ENCODE measurements around the gene SLC39A5. TPM values are rescaled to one million over a fixed set of nuclear protein-coding genes. Genes with fewer than 3 reads are reported as not detected.

Gene SLC39A5
- total RNA-seq, 4 donors from 2014 or later = not detected

- intact Hi-C loops (cut with DNase I) = no loop called here
- DNase-seq (ENCODE audit: extremely low spot score) = no peak
- 86% methylated on average over 6 of the region's 6 CpGs for WGBS
- Histone ChIP-seq H3K27me3 (no peaks in the 10 kb centered on the region), H3K36me3 (peaks cover 66 to 91% (median 90%) of the 10 kb centered on the region in 4 donors), H3K9me3 (no peaks in the 10 kb centered on the region), H3K27ac (replicated peaks in 1 of 4) (no peak overlapping the region), H3K4me3 (no peak overlapping the region), H3K4me1 (peaks cover 0 to 6% (median 3%) of the 10 kb centered on the region in 4 donors)
- TF ChIP-seq POLR2A (IDR thresholded peaks at IDR 0.05; ENCODE audit: low read depth) = no peak
- no peak for TF ChIP-seq POLR2AphosphoS5 (IDR thresholded peaks at IDR 0.05)
- TF ChIP-seq, protein P1, sequence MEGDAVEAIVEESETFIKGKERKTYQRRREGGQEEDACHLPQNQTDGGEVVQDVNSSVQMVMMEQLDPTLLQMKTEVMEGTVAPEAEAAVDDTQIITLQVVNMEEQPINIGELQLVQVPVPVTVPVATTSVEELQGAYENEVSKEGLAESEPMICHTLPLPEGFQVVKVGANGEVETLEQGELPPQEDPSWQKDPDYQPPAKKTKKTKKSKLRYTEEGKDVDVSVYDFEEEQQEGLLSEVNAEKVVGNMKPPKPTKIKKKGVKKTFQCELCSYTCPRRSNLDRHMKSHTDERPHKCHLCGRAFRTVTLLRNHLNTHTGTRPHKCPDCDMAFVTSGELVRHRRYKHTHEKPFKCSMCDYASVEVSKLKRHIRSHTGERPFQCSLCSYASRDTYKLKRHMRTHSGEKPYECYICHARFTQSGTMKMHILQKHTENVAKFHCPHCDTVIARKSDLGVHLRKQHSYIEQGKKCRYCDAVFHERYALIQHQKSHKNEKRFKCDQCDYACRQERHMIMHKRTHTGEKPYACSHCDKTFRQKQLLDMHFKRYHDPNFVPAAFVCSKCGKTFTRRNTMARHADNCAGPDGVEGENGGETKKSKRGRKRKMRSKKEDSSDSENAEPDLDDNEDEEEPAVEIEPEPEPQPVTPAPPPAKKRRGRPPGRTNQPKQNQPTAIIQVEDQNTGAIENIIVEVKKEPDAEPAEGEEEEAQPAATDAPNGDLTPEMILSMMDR (IDR thresholded peaks at IDR 0.05) = no peak
- no peak for TF ChIP-seq EP300 (IDR thresholded peaks at IDR 0.05)
Measured at GRCh38 chr12:56208006-56208405, 21.8 kb upstream of the SLC39A5 start.

DNA sequence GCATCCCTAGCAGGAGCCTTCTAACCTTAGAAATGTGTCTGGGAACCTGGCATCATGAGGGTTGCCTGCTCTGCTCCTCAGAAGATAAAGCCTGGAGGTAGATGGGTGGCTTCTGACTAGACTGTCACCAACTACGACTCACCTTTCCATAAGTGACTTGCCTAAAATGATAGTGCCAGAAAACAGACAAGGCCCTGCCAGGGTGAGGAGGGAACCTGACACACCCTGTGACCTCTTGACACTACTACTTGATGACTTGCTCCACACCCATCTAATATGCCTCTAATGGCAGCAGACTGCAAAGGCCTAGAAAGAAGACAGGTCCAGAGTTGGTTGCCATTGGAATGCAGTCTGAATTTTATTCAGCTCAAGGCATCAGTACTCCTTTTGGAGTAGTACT is 17.5 kb upstream of the SLC39A5 start:
- intact Hi-C loops (cut with DNase I) = no loop called here
- 78% methylated on average over 1 of the region's 1 CpG for WGBS
- H3K36me3 ChIP-seq = peaks cover 74 to 99% (median 96%) of the 10 kb centered on the region in 4 donors

DNA sequence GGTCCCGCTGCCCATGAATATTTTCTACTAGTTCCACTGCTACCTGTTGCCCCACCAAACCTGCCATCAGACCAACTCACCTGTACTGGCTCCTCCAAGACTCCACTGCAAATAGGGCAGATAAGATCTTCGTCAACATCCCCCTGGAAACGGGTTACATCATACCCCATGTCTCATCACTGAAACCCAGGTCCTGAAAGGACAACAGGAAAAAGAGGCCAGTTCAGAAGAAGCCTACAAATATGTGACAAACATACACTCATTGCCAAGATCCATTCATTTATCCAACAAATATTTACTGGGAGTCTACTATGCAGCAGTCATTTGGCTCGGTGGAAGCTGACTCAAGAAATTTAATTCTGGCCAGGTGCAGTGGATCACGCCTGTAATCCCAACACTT is 16.0 kb upstream of the SLC39A5 start:
- DNase-seq (ENCODE audit: extremely low spot score) = no peak
- H3K4me1 ChIP-seq = peaks cover 0 to 36% (median 17%) of the 10 kb centered on the region in 4 donors
- TF ChIP-seq POLR2A (IDR thresholded peaks at IDR 0.05; ENCODE audit: low read depth) (no peak), EP300 (IDR thresholded peaks at IDR 0.05) (no peak), POLR2AphosphoS5 (IDR thresholded peaks at IDR 0.05) (no peak)
- TF ChIP-seq, protein P1 (IDR thresholded peaks at IDR 0.05) = no peak
- H3K27ac ChIP-seq (replicated peaks in 1 of 4) = no peak overlapping the region
- H3K27me3 ChIP-seq = no peaks in the 10 kb centered on the region
- no peak overlapping the region for H3K4me3 ChIP-seq
- peaks cover 59 to 87% (median 81%) of the 10 kb centered on the region in 4 donors for H3K36me3 ChIP-seq
- intact Hi-C loops (cut with DNase I) = no loop called here
- WGBS = 87% methylated on average over 5 of the region's 5 CpGs
- H3K9me3 ChIP-seq = no peaks in the 10 kb centered on the region

More for the DNA sequence above, 17.5 kb upstream of the SLC39A5 start:
- Histone ChIP-seq H3K4me3 (no peak overlapping the region), H3K27me3 (no peaks in the 10 kb centered on the region), H3K27ac (replicated peaks in 1 of 4) (no peak overlapping the region), H3K9me3 (no peaks in the 10 kb centered on the region), H3K4me1 (peaks cover 0 to 21% (median 5%) of the 10 kb centered on the region in 4 donors)
- DNase-seq (ENCODE audit: extremely low spot score) = no peak
- TF ChIP-seq POLR2A (IDR thresholded peaks at IDR 0.05; ENCODE audit: low read depth) (no peak), POLR2AphosphoS5 (IDR thresholded peaks at IDR 0.05) (no peak), EP300 (IDR thresholded peaks at IDR 0.05) (no peak)
- TF ChIP-seq, protein P1 (IDR thresholded peaks at IDR 0.05) = no peak

DNA sequence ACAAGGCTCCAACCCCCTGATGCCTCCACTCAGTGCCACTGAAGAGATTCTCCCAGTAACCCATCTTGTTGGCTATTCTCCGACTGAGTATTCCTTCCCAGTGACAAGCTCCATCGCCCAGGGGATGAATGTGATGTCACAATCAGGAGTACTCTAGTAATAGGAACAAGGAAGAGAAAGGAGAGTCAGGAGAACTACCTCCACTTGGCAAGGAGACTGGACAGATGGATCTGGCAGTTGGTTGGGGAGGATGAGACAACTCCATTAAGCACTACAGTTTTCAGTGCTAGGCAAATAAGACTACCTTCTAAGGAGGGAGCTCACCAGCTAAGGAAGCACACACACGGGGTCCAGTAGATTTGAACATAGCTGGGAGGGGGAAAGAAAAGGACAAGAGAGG is 13.4 kb upstream of the SLC39A5 start:
- Histone ChIP-seq H3K27ac (replicated peaks in 1 of 4) (no peak overlapping the region), H3K9me3 (no peaks in the 10 kb centered on the region), H3K36me3 (peaks cover 35 to 61% (median 55%) of the 10 kb centered on the region in 4 donors), H3K4me1 (peaks cover 20 to 59% (median 39%) of the 10 kb centered on the region in 4 donors), H3K4me3 (no peak overlapping the region), H3K27me3 (no peaks in the 10 kb centered on the region)
- WGBS = 85% methylated on average over 3 of the region's 3 CpGs
- intact Hi-C loops (cut with DNase I) = no loop called here
- TF ChIP-seq POLR2AphosphoS5 (IDR thresholded peaks at IDR 0.05) (no peak), EP300 (IDR thresholded peaks at IDR 0.05) (no peak), POLR2A (IDR thresholded peaks at IDR 0.05; ENCODE audit: low read depth) (no peak)
- TF ChIP-seq, protein P1 (IDR thresholded peaks at IDR 0.05) = no peak
- DNase-seq (ENCODE audit: extremely low spot score) = no peak

- Histone ChIP-seq H3K4me1 (peaks cover 37 to 75% (median 63%) of the 10 kb centered on the region in 4 donors), H3K36me3 (peaks cover 2 to 27% (median 21%) of the 10 kb centered on the region in 4 donors), H3K4me3 (peak overlapping the region; percentile 75 to 87 (median 80)), H3K27ac (replicated peaks in 1 of 4) (peak overlapping the region; percentile 94 to 98 (median 96)), H3K27me3 (no peaks in the 10 kb centered on the region), H3K9me3 (no peaks in the 10 kb centered on the region)
- intact Hi-C loops (cut with DNase I) = no loop called here
- 88% methylated on average over 9 of the region's 9 CpGs for WGBS
- DNase-seq (ENCODE audit: extremely low spot score) = no peak
- TF ChIP-seq, protein P1 (IDR thresholded peaks at IDR 0.05) = no peak
Measured at GRCh38 chr12:56219840-56220239, 10.0 kb upstream of the SLC39A5 start.
